Adrenal gland (tissue), 12 donors: Measurements from ENCODE around the gene TBATA. TPM values are rescaled to one million over a fixed set of nuclear protein-coding genes. Genes with fewer than 3 reads are reported as not detected.
A peak's percentile ranks its signal among the peaks of the same experiment; 100 is the strongest.

Experiments
- DNase-seq, 7 donors: peaks; one replicate each; pipeline ENCODE4 v3.0.0-alpha.2; 2019 to 2020
- H3K27ac ChIP-seq, 5 donors: fragments of 200-600 bp; sonication (generic) in 4 of 5; 1 replicate in 3 of 5; 2 replicates in 2 of 5; pipeline versions ENCODE4 v1.5.1 to v1.8.0; 2016 to 2020; ENCODE audit warnings: mild to moderate bottlenecking in 1 of 5
- H3K27me3 ChIP-seq: fragments of 200-600 bp; 2 replicates; pipeline ENCODE4 v1.8.0; 2021
- H3K36me3 ChIP-seq, 2 donors: fragments of 200-600 bp; replicated peaks in 1 of 2; 1 replicate in 1 of 2; 2 replicates in 1 of 2; pipeline versions ENCODE4 v1.5.1 to v1.8.0; 2018 to 2022
- H3K4me1 ChIP-seq, 2 donors: fragments of 200-600 bp; replicated peaks in 1 of 2; 1 replicate in 1 of 2; 2 replicates in 1 of 2; pipeline versions ENCODE4 v1.5.1 to v1.8.0; 2018 to 2021
- H3K4me3 ChIP-seq, 4 donors: fragments of 200-600 bp; sonication (generic) in 3 of 4; one replicate each; pipeline ENCODE4 v1.5.1; 2016 to 2018
- H3K9me3 ChIP-seq, 3 donors: fragments of 200-600 bp; sonication (generic) in 1 of 3; replicated peaks in 1 of 3; 1 replicate in 2 of 3; 2 replicates in 1 of 3; pipeline versions ENCODE4 v1.5.1 to v1.8.0; 2016 to 2021
- CTCF ChIP-seq, 6 experiments: fragments of 450-650 bp in 4 of 6; fragments of 200-600 bp in 2 of 6; sonication (generic) in 1 of 6; IDR thresholded peaks; 1 replicate in 5 of 6; 2 replicates in 1 of 6; pipeline versions ENCODE4 v1.5.1 to v1.8.0; 2016 to 2021; ENCODE audit warnings: antibody characterized with exemption in 6 of 6, mild to moderate bottlenecking in 2 of 6, moderate library complexity in 1 of 6
- POLR2A ChIP-seq, 2 donors: fragments of 450-650 bp; IDR thresholded peaks; one replicate each; pipeline ENCODE4 v1.6.1; 2017; ENCODE audit warnings: antibody characterized with exemption in 2 of 2, mild to moderate bottlenecking in 2 of 2, moderate library complexity in 1 of 2
- WGBS, 4 donors: extraction: QIAGEN DNeasy Blood & Tissue Kit in 2 of 4; methylation state at CpG; one replicate each; pipeline versions ENCODE4 v1.1.5 to v1.1.7; 2013 to 2017; 5-methylcytosine and 5-hydroxymethylcytosine counted together
- intact Hi-C, 2 donors: fragments of 100-400 bp; cut with DNase I; formaldehyde crosslinking; loops; one replicate each; pipeline versions ENCODE4 v1.14.1 to v1.15.0; 2022 to 2023
- polyA plus RNA-seq, 3 donors: library from polyadenylated mRNA; stranded (reverse); fragments of 200-250 nt in 2 of 3; fragments of 350-450 nt in 1 of 3; fragmentation: Illumina TruSeq in 1 of 3; extraction: RNeasy Lipid Tissue Mini Kit (QIAGEN cat#74804) in 1 of 3; gene quantifications; one replicate each; pipeline ENCODE4 v1.2.3, GENCODE V29; 2013 to 2014
- total RNA-seq, 9 donors: library from RNA; depleted of rRNA in 4 of 9; stranded (reverse); fragments of >200 nt in 4 of 9; fragments of 120-200 nt in 1 of 9; fragmentation: NEBNext Ultra II Directional in 1 of 9; extraction: Animal tissue kit (Norgen Biotek cat#: 25700) in 1 of 9; gene quantifications; one replicate each; pipeline versions ENCODE4 v1.1.0 to v1.2.4, GENCODE V29; 2013 to 2023
- donor health status: healthy with polysubstance abuse.
- donor health status: Bipolar disorder and iron deficiency.
- donor health status: DM: yes; HTN: yes; CAD: no.
- donor health status: DM: no; HTN: no; CAD: no.
- donor health status: DM: no; HTN: no; CAD: no.
- donor health status: DM: yes; HTN: yes; CAD: no.

TBATA gene
- total and polyA plus RNA-seq, 12 donors, result 0.17 TPM; not detected in 11

GRCh38 chr10:70765794-70766594 lies 19.2 kb downstream of the TBATA start:
- 85 to 97% (median 95%) methylated on average over 7 to 8 of the region's 8 CpGs for WGBS, 4 donors
- H3K36me3 ChIP-seq, result no peaks in the 10 kb centered on the region
- H3K9me3 ChIP-seq, result no peaks in the 10 kb centered on the region
- no peak overlapping the region for H3K27ac ChIP-seq
- H3K4me3 ChIP-seq, result no peak overlapping the region
- TF ChIP-seq POLR2A (IDR thresholded peaks at IDR 0.05) (no peak), CTCF (IDR thresholded peaks at IDR 0.05) (no peak)
- no peaks in the 10 kb centered on the region for H3K4me1 ChIP-seq
- no peaks in the 10 kb centered on the region for H3K27me3 ChIP-seq
- intact Hi-C loops, result no loop called here
- peak in 1 of 7 donors; percentile 0 for DNase-seq

GRCh38 chr10:70763567-70763966 lies 21.6 kb downstream of the TBATA start:
- Histone ChIP-seq H3K36me3 (no peaks in the 10 kb centered on the region), H3K4me1 (no peaks in the 10 kb centered on the region), H3K27me3 (no peaks in the 10 kb centered on the region), H3K9me3 (no peaks in the 10 kb centered on the region), H3K4me3 (no peak overlapping the region), H3K27ac (no peak overlapping the region)
- no peak for DNase-seq
- 58 to 79% (median 70%) methylated on average over 3 of the region's 3 CpGs for WGBS, 4 donors
- intact Hi-C loops, result loop anchor here in 1 of 2 donors (5.0 kb wide), 1 partner anchor 216 kb away; no protein-coding TSS in a partner anchor
- TF ChIP-seq CTCF (IDR thresholded peaks at IDR 0.05) (no peak), POLR2A (IDR thresholded peaks at IDR 0.05) (no peak)

- intact Hi-C loops, result loop anchor here in 1 of 2 donors (5.0 kb wide), 1 partner anchor 215 kb away; no protein-coding TSS in a partner anchor
- Histone ChIP-seq H3K27ac (no peak overlapping the region), H3K36me3 (no peaks in the 10 kb centered on the region), H3K27me3 (no peaks in the 10 kb centered on the region), H3K4me3 (no peak overlapping the region), H3K9me3 (no peaks in the 10 kb centered on the region), H3K4me1 (no peaks in the 10 kb centered on the region)
- no peak for TF ChIP-seq POLR2A (IDR thresholded peaks at IDR 0.05)
- no peak for DNase-seq
- WGBS, 4 donors, result 81 to 84% (median 82%) methylated on average over 7 of the region's 7 CpGs
Measured at GRCh38 chr10:70762441-70763175, 22.6 kb downstream of the TBATA start.

- Histone ChIP-seq H3K27me3 (no peaks in the 10 kb centered on the region), H3K36me3 (no peaks in the 10 kb centered on the region), H3K27ac (no peak overlapping the region), H3K4me3 (no peak overlapping the region), H3K9me3 (no peaks in the 10 kb centered on the region), H3K4me1 (no peaks in the 10 kb centered on the region)
- intact Hi-C loops, result loop anchor here (2.0 to 5.0 kb wide), 2 partner anchors 211 to 215 kb away; no protein-coding TSS in a partner anchor
- 74 to 89% (median 77%) methylated on average over 4 to 10 of the region's 10 CpGs for WGBS, 4 donors
- TF ChIP-seq CTCF (IDR thresholded peaks at IDR 0.05) (no peak), POLR2A (IDR thresholded peaks at IDR 0.05) (no peak)
- DNase-seq, result no peak
Measured at GRCh38 chr10:70761727-70762350, 23.3 kb downstream of the TBATA start.
